HUES6 (cell line): Measurements from ENCODE around the gene EIF2A.
"Not testable (repeated sequence)": the region's sequence is repeated elsewhere in the genome, so short reads cannot be mapped to it uniquely, and the experiment has no call there.

Experiments
- H3K27ac ChIP-seq: 2 replicates; pipeline ENCODE4 v1.7.0; 2013; ENCODE audit warnings: low read depth, mild to moderate bottlenecking, low read length, inconsistent platforms
- H3K27me3 ChIP-seq: 2 replicates; pipeline ENCODE4 v1.6.1; 2013; ENCODE audit warnings: low read length; ENCODE audit not compliant: control insufficient read depth, insufficient read depth
- H3K36me3 ChIP-seq: 2 replicates; pipeline ENCODE4 v1.6.1; 2013; ENCODE audit warnings: low read length; ENCODE audit not compliant: control insufficient read depth, insufficient read depth
- H3K4me1 ChIP-seq: 2 replicates; pipeline ENCODE4 v1.6.1; 2013; ENCODE audit warnings: low read length; ENCODE audit not compliant: control insufficient read depth, insufficient read depth
- H3K4me3 ChIP-seq: 2 replicates; pipeline ENCODE4 v1.5.1; 2013; ENCODE audit warnings: low read depth, low read length
- H3K9ac ChIP-seq: one replicate; pipeline ENCODE4 v1.6.1; 2013; ENCODE audit warnings: mild to moderate bottlenecking, low read length
- H3K9me3 ChIP-seq: 2 replicates; pipeline ENCODE4 v1.6.1; 2013; ENCODE audit warnings: low read depth, low read length; ENCODE audit not compliant: control insufficient read depth, insufficient read depth

The EIF2A gene

GRCh38 chr3:150546226-150547044, at the start of gene EIF2A, which contains the start of gene SERP1:
TSS of gene EIF2A (plus strand) at chr3:150546787. CDS start at chr3:150546803, 16 bp downstream.
TSS of gene SERP1 (minus strand) at chr3:150546496. CDS start at chr3:150546135, 361 bp downstream.
- H3K4me1 ChIP-seq: peaks cover 10% of the 10 kb centered on the region

GRCh38 chr3:150497956-150498355, 48.6 kb upstream of the EIF2A start:
- Histone ChIP-seq H3K4me3 (no peak overlapping the region), H3K27me3 (no peaks in the 10 kb centered on the region), H3K4me1 (no peaks in the 10 kb centered on the region), H3K9me3 (peaks cover 15% of the 10 kb centered on the region), H3K9ac (no peak overlapping the region), H3K36me3 (no peaks in the 10 kb centered on the region), H3K27ac (no peak overlapping the region)

More at GRCh38 chr3:150546226-150547044, at the start of gene EIF2A, which contains the start of gene SERP1:
- Histone ChIP-seq H3K9me3 (no peaks in the 10 kb centered on the region), H3K4me3 (peak within 1 kb of the TSS; percentile 75), H3K9ac (peak within 1 kb of the TSS; percentile 96), H3K36me3 (peaks cover 40% of the 10 kb centered on the region), H3K27me3 (no peaks in the 10 kb centered on the region), H3K27ac (peak within 1 kb of the TSS; percentile 92)

DNA sequence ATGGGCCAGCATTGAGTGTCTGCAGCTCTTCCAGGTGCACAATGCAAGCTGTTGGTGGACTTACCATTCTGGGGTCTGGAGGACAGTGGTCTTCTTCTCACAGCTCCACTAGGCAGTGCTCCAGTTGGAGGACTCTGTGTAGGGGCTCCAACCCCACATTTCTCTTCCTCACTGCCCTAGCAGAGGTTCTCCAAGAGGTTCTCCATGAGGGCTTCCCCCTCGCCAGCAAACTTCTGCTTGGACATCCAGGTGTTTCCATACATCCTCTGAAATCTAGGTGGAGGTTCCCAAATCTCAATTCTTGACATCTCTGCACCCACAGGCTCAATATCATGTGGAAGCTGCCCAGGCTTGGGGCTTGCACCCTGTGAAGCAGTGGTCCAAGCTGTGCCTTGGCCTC, 45.6 kb upstream of the EIF2A start:
- H3K4me3 ChIP-seq, H3K36me3 ChIP-seq, H3K4me1 ChIP-seq, H3K9ac ChIP-seq, H3K27me3 ChIP-seq, H3K27ac ChIP-seq: not testable (repeated sequence)
- H3K9me3 ChIP-seq: peaks cover 15% of the 10 kb centered on the region

DNA sequence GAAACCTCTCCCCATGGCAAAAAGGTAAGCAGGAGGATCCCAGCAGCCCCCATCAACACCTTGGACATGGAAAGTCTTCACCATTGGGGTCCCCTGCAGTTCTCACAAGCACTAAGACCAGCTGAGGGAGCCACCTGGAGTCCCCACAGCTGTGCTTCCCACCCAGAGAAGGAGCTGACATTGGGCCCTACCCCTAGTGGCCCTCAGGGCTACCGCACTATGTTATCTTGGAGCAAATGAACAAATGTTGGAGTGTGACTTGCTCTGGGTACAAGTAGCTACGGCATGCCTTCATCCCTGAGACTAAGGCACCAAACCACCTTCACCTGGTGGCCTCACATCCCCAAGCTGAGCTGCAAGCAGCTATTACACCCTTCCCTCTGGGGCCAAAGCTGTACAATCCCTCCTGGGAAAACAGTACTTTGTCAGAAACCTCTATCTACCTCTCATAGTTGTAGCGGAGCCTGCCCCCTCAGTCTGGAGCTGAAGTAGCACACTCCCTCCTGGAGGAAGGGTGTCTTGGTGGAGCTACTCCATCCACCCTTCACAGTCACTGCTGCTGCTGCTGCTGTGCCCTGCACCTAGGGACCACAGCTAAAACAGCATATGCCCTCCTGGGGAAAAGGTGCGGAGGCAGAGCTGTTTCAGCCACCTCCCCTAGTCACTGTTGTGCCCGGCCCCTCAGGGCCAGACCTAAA, 43.0 kb upstream of the EIF2A start:
- Histone ChIP-seq H3K4me1 (no peaks in the 10 kb centered on the region), H3K4me3 (no peak overlapping the region), H3K9me3 (peaks cover 15% of the 10 kb centered on the region), H3K9ac (no peak overlapping the region), H3K36me3 (no peaks in the 10 kb centered on the region), H3K27ac (no peak overlapping the region), H3K27me3 (no peaks in the 10 kb centered on the region)

DNA sequence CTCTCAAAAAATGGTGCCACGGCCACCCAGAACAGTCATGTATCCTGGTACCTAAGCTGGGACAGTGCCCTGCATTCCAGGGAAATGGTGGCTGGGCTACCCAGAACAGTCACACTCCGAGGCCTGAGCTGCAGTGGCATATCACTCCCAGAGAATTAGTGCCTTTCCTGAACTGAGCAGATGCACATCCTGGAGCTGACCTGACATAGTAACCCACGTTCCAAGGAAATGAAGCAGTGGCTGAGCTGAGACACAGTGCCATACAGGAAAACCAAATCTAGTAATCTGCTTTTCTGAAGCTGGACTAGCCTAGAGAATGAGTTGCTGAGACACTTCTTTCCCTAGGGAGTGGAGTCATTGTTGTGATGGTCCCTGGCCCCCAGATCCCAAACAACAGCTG, 42.1 kb upstream of the EIF2A start:
- H3K9me3 ChIP-seq: peaks cover 15% of the 10 kb centered on the region
- H3K4me3 ChIP-seq: no peak overlapping the region
- no peaks in the 10 kb centered on the region for H3K36me3 ChIP-seq
- no peak overlapping the region for H3K9ac ChIP-seq
- H3K27me3 ChIP-seq: no peaks in the 10 kb centered on the region
- no peaks in the 10 kb centered on the region for H3K4me1 ChIP-seq
- no peak overlapping the region for H3K27ac ChIP-seq

DNA sequence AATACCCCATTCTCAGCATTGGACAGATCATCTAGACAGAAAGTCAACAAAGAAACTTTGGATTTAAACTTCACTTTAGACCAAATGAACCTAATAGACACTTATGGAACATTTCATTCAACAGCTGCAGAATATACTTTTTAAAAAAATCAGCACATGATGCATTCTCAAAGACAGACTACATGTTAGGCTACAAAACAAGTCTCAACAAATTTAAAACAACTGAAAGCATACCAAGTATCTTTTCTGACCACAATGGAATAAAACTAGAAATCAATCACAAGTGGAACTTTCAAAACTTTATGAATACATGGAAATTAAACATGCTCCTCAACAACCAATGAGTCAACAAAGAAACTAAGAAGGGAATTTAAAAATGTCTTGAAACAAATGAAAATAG, 38.2 kb upstream of the EIF2A start:
- no peak overlapping the region for H3K27ac ChIP-seq
- H3K4me1 ChIP-seq: peaks cover 17% of the 10 kb centered on the region
- no peak overlapping the region for H3K4me3 ChIP-seq
- H3K9ac ChIP-seq: no peak overlapping the region
- no peaks in the 10 kb centered on the region for H3K36me3 ChIP-seq
- no peaks in the 10 kb centered on the region for H3K27me3 ChIP-seq
- H3K9me3 ChIP-seq: no peaks in the 10 kb centered on the region

DNA sequence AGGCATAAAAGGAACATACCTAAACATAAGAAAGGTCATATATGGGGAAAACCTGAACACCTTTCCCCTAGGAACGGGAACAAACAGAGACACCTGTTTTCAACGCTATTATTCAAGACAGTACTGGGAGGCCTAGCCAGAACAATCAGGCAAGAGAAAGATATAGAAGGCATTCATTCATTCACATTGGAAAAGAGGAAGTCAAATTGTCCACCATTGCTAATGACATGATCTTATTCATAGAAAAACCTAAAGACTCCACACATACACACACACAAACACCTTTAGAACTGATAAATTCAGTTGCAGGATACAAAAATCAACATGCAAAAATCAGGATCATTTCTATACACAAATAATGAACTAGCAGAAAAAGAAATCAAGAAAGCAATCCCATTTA, 36.8 kb upstream of the EIF2A start:
- Histone ChIP-seq H3K27ac (no peak overlapping the region), H3K27me3 (no peaks in the 10 kb centered on the region), H3K4me1 (peaks cover 17% of the 10 kb centered on the region), H3K9me3 (no peaks in the 10 kb centered on the region), H3K36me3 (no peaks in the 10 kb centered on the region), H3K9ac (no peak overlapping the region), H3K4me3 (no peak overlapping the region)

DNA sequence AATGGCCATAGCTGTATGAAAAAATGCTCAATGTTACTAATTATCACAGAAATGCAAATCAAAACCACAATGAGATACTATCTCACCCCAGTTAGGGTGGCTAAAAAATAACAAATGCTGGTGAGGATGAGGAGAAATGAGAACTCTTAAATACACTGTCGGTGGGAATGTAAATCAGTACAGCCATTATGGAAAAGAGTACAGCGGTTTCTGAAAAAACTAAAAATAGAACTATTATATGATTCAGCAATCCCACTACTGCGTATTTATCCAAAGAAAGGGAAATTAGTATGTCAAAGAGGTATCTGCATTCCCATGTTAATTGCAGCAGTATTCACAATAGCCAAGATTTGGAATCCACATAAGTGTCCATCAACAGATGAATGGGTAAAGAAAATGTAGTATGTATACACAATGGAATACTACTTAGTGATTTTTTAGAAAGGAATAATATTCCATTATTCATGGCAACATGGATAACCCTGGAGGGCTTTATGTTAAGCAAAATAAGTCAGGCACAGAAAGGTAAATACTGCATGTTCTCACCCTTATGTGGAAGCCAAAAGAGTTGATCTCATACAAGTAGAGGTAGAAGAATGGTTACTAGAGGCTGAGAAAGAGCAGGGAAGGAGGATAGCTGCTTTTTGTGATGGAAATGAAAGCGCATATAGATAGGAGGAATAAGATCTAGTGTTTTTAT, 35.3 kb upstream of the EIF2A start:
- Histone ChIP-seq H3K36me3 (no peaks in the 10 kb centered on the region), H3K27ac (no peak overlapping the region), H3K9me3 (no peaks in the 10 kb centered on the region), H3K9ac (no peak overlapping the region), H3K4me1 (peaks cover 17% of the 10 kb centered on the region), H3K4me3 (no peak overlapping the region), H3K27me3 (no peaks in the 10 kb centered on the region)

DNA sequence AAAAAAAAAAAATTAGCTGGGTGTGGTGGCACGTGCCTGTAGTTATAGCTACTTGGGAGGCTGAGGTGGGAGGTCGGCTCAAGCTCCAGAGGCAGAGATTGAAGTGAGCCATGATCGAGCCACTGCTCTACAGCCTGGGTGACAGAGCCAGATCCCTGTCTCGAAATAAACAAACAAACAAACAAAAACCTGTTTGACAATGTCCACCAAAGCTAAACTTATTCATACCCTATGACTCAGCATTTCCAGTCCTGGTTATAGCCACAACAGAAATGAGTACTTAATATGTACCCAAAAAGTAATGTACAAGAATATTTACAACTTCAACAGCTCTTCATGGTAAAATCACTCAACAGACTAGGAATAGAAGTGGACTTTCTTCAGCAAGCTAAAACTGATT, 31.4 kb upstream of the EIF2A start:
- H3K36me3 ChIP-seq: no peaks in the 10 kb centered on the region
- no peak overlapping the region for H3K4me3 ChIP-seq
- H3K4me1 ChIP-seq: peaks cover 17% of the 10 kb centered on the region
- H3K27ac ChIP-seq: no peak overlapping the region
- no peaks in the 10 kb centered on the region for H3K27me3 ChIP-seq
- no peak overlapping the region for H3K9ac ChIP-seq
- peaks cover 20% of the 10 kb centered on the region for H3K9me3 ChIP-seq

DNA sequence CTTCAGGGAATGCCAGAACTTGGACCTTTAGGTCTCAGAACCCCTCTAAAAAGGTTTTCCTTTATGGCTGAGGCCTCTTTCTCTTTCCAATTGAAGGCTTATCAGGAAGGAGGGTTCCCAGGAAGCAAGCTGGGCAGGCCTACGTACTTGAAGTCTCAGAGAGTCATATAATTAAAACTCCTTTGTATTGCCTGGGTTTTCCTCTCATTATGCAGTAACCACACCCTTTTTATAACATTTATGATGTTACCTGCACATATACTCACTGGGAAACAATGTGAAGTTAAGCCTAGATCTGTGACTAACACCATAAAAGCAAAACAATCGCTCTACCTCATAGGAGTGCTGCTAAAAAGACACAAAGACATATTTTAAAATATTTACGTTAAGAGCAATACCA, 27.6 kb upstream of the EIF2A start:
- no peaks in the 10 kb centered on the region for H3K27me3 ChIP-seq
- H3K9ac ChIP-seq: no peak overlapping the region
- H3K36me3 ChIP-seq: no peaks in the 10 kb centered on the region
- peaks cover 20% of the 10 kb centered on the region for H3K9me3 ChIP-seq
- no peak overlapping the region for H3K27ac ChIP-seq
- H3K4me1 ChIP-seq: no peaks in the 10 kb centered on the region
- no peak overlapping the region for H3K4me3 ChIP-seq

- no peak overlapping the region for H3K4me3 ChIP-seq
- no peaks in the 10 kb centered on the region for H3K36me3 ChIP-seq
- H3K9ac ChIP-seq: no peak overlapping the region
- no peaks in the 10 kb centered on the region for H3K4me1 ChIP-seq
- H3K9me3 ChIP-seq: peaks cover 20% of the 10 kb centered on the region
- no peaks in the 10 kb centered on the region for H3K27me3 ChIP-seq
- no peak overlapping the region for H3K27ac ChIP-seq
Observed at GRCh38 chr3:150520408-150520807, 26.2 kb upstream of the EIF2A start.
